Measurements from ENCODE around the gene ETV3. TPM values are rescaled to one million over a fixed set of nuclear protein-coding genes. Genes with fewer than 3 reads are reported as not detected.
A peak's percentile ranks its signal among the peaks of the same experiment; 100 is the strongest.

The ETV3 gene
- polyA plus RNA-seq, 3 donors, result 4.8 to 62.3 (median 6.3) TPM

GRCh38 chr1:157156058-157156541 lies 17.9 kb upstream of the ETV3 start:
- H3K4me3 Mint-ChIP-seq, result peak overlapping the region; percentile 63 to 78
- Histone ChIP-seq H3K9ac (ENCODE audit: insufficient read depth, low read length, poor library complexity, severe bottlenecking) (no peak overlapping the region), H3K27me3 (ENCODE audit: control insufficient read depth in 2 of 2, insufficient read depth in 2 of 2, low read length in 2 of 2) (no peaks in the 10 kb centered on the region), H3K36me3 (replicated peaks in 1 of 2; ENCODE audit: control insufficient read depth in 1 of 2, insufficient read depth in 2 of 2, low read length in 2 of 2) (no peaks in the 10 kb centered on the region), H4K20me1 (ENCODE audit: insufficient read depth, low read length) (no peaks in the 10 kb centered on the region), H2AFZ (ENCODE audit: insufficient read depth, low read depth, low read length, poor library complexity, severe bottlenecking) (no peak overlapping the region), H3K27ac (ENCODE audit: low read depth in 1 of 2, low read length in 2 of 2) (no peak overlapping the region), H3K4me3 (replicated peaks in 1 of 3; ENCODE audit: low read depth in 2 of 3, low read length in 3 of 3) (no peak overlapping the region), H3K9me3 (replicated peaks in 1 of 2; ENCODE audit: control insufficient read depth in 1 of 2, insufficient read depth in 1 of 2, low read length in 2 of 2) (no peaks in the 10 kb centered on the region), H3K4me2 (replicated peaks; ENCODE audit: extremely low read depth, low read length, poor library complexity, severe bottlenecking) (peak overlapping the region; percentile 50), H3K79me2 (ENCODE audit: insufficient read depth, low read length) (no peaks in the 10 kb centered on the region), H3K4me1 (ENCODE audit: control insufficient read depth in 1 of 2, insufficient read depth in 2 of 2, low read length in 2 of 2) (peaks cover 23 to 25% of the 10 kb centered on the region in 2 donors)
- H3K36me3 Mint-ChIP-seq, result no peaks in the 10 kb centered on the region
- WGBS (ENCODE audit: insufficient coverage), result 0% methylated on average over 7 of the region's 14 CpGs
- intact Hi-C loops (cut with micrococcal nuclease), result loop anchor here in 1 of 2 donors (1.0 kb wide), 1 partner anchor 66 kb away; no protein-coding TSS in a partner anchor
- no peaks in the 10 kb centered on the region for H3K9me3 Mint-ChIP-seq
- peaks cover 27% of the 10 kb centered on the region for H3K4me1 Mint-ChIP-seq
- peak overlapping the region; percentile 28 to 91 (median 74) for H3K27ac Mint-ChIP-seq
- TF ChIP-seq CTCF (IDR thresholded peaks at IDR 0.05), result peak; percentile 95
- DNase-seq, result peak; percentile 70 to 84 (median 77)
- H3K27me3 Mint-ChIP-seq (ENCODE audit: low read depth in 3 of 3), result peaks cover 6 to 19% (median 11%) of the 10 kb centered on the region in 3 donors

- H3K4me3 Mint-ChIP-seq, result peak overlapping the region; percentile 63 to 78
- intact Hi-C loops (cut with micrococcal nuclease), result loop anchor here (1.0 to 2.0 kb wide), 3 partner anchors 57 to 66 kb away; partner anchors contain the start of gene ETV3L (in 1 of the 2)
- H3K4me3 ChIP-seq (replicated peaks in 1 of 3; ENCODE audit: low read depth in 2 of 3, low read length in 3 of 3), result peak overlapping the region in 1 of 3 experiments; percentile 35
- H3K36me3 ChIP-seq (replicated peaks in 1 of 2; ENCODE audit: control insufficient read depth in 1 of 2, insufficient read depth in 2 of 2, low read length in 2 of 2), result no peaks in the 10 kb centered on the region
- 17% methylated on average over 4 of the region's 8 CpGs for WGBS (ENCODE audit: insufficient coverage)
- no peaks in the 10 kb centered on the region for H3K79me2 ChIP-seq (ENCODE audit: insufficient read depth, low read length)
- no peaks in the 10 kb centered on the region for H3K9me3 ChIP-seq (replicated peaks in 1 of 2; ENCODE audit: control insufficient read depth in 1 of 2, insufficient read depth in 1 of 2, low read length in 2 of 2)
- H2AFZ ChIP-seq (ENCODE audit: insufficient read depth, low read depth, low read length, poor library complexity, severe bottlenecking), result no peak overlapping the region
- H3K27ac ChIP-seq (ENCODE audit: low read depth in 1 of 2, low read length in 2 of 2), result no peak overlapping the region
- H4K20me1 ChIP-seq (ENCODE audit: insufficient read depth, low read length), result no peaks in the 10 kb centered on the region
- H3K4me1 ChIP-seq (ENCODE audit: control insufficient read depth in 1 of 2, insufficient read depth in 2 of 2, low read length in 2 of 2), result peaks cover 23 to 25% of the 10 kb centered on the region in 2 donors
- no peak for DNase-seq
- no peaks in the 10 kb centered on the region for H3K9me3 Mint-ChIP-seq
- H3K27ac Mint-ChIP-seq, result peak overlapping the region; percentile 28 to 91 (median 74)
- no peak for TF ChIP-seq CTCF (IDR thresholded peaks at IDR 0.05)
- H3K4me1 Mint-ChIP-seq, result peaks cover 27% of the 10 kb centered on the region
- no peaks in the 10 kb centered on the region for H3K36me3 Mint-ChIP-seq
- H3K27me3 Mint-ChIP-seq (ENCODE audit: low read depth in 3 of 3), result peaks cover 6 to 19% (median 11%) of the 10 kb centered on the region in 3 donors
- H3K9ac ChIP-seq (ENCODE audit: insufficient read depth, low read length, poor library complexity, severe bottlenecking), result no peak overlapping the region
- no peaks in the 10 kb centered on the region for H3K27me3 ChIP-seq (ENCODE audit: control insufficient read depth in 2 of 2, insufficient read depth in 2 of 2, low read length in 2 of 2)
- H3K4me2 ChIP-seq (replicated peaks; ENCODE audit: extremely low read depth, low read length, poor library complexity, severe bottlenecking), result peak overlapping the region; percentile 51
Measured at GRCh38 chr1:157155658-157156057, 17.5 kb upstream of the ETV3 start.

Data from CD14-positive monocyte (primary cell).